Neural cell (in vitro differentiated cells): ENCODE results near the gene CBR3.

ENCODE experiments used
- CTCF ChIP-seq: fragments of 450-650 bp; IDR thresholded peaks from 2 replicates; pipeline ENCODE4 v1.5.1; 2014; ENCODE audit warnings: antibody characterized with exemption, mild to moderate bottlenecking, moderate library complexity; ENCODE audit not compliant: poor library complexity, severe bottlenecking
- EP300 ChIP-seq: fragments of 450-650 bp; conservative IDR thresholded peaks from 2 replicates; pipeline ENCODE4 v1.6.1; 2014; ENCODE audit warnings: antibody characterized with exemption, mild to moderate bottlenecking, moderate library complexity; ENCODE audit not compliant: poor library complexity, severe bottlenecking
- EZH2 ChIP-seq: fragments of 200-600, 300-800 bp; shearing (Covaris generic), sonication (generic); IDR thresholded peaks from 2 replicates; pipeline ENCODE4 v1.6.1; 2014; ENCODE audit warnings: antibody characterized with exemption, low read length, borderline replicate concordance, mild to moderate bottlenecking; ENCODE audit not compliant: insufficient read depth, poor library complexity, severe bottlenecking
- MXI1 ChIP-seq: fragments of 450-650 bp; conservative IDR thresholded peaks from 2 replicates; pipeline ENCODE4 v1.6.1; 2014; ENCODE audit warnings: antibody characterized with exemption, mild to moderate bottlenecking; ENCODE audit not compliant: poor library complexity, severe bottlenecking
- POLR2AphosphoS5 ChIP-seq: IDR thresholded peaks from 2 replicates; pipeline ENCODE4 v1.6.1; 2012
- RAD21 ChIP-seq: fragments of 450-650 bp; conservative IDR thresholded peaks from 2 replicates; pipeline ENCODE4 v1.6.1; 2014; ENCODE audit warnings: antibody characterized with exemption, mild to moderate bottlenecking, moderate library complexity
- SMC3 ChIP-seq: fragments of 450-650 bp; conservative IDR thresholded peaks from 2 replicates; pipeline ENCODE4 v1.6.1; 2014; ENCODE audit warnings: antibody characterized with exemption, mild to moderate bottlenecking, moderate library complexity; ENCODE audit not compliant: poor library complexity
- TAF1 ChIP-seq: IDR thresholded peaks from 2 replicates; pipeline ENCODE4 v1.6.1; 2012; ENCODE audit warnings: low read depth
- TF ChIP-seq, protein P1 (sequence below): IDR thresholded peaks from 2 replicates; pipeline ENCODE4 v1.6.1; 2012; ENCODE audit warnings: borderline replicate concordance

- no peak for TF ChIP-seq CTCF
- no peak for TF ChIP-seq MXI1
- no peak for TF ChIP-seq EP300
- no peak for TF ChIP-seq RAD21
- TF ChIP-seq EZH2 = no peak
- TF ChIP-seq POLR2AphosphoS5 = no peak
- TF ChIP-seq, protein P1, sequence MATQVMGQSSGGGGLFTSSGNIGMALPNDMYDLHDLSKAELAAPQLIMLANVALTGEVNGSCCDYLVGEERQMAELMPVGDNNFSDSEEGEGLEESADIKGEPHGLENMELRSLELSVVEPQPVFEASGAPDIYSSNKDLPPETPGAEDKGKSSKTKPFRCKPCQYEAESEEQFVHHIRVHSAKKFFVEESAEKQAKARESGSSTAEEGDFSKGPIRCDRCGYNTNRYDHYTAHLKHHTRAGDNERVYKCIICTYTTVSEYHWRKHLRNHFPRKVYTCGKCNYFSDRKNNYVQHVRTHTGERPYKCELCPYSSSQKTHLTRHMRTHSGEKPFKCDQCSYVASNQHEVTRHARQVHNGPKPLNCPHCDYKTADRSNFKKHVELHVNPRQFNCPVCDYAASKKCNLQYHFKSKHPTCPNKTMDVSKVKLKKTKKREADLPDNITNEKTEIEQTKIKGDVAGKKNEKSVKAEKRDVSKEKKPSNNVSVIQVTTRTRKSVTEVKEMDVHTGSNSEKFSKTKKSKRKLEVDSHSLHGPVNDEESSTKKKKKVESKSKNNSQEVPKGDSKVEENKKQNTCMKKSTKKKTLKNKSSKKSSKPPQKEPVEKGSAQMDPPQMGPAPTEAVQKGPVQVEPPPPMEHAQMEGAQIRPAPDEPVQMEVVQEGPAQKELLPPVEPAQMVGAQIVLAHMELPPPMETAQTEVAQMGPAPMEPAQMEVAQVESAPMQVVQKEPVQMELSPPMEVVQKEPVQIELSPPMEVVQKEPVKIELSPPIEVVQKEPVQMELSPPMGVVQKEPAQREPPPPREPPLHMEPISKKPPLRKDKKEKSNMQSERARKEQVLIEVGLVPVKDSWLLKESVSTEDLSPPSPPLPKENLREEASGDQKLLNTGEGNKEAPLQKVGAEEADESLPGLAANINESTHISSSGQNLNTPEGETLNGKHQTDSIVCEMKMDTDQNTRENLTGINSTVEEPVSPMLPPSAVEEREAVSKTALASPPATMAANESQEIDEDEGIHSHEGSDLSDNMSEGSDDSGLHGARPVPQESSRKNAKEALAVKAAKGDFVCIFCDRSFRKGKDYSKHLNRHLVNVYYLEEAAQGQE = no peak
- no peak for TF ChIP-seq TAF1
- TF ChIP-seq SMC3 = no peak
Observed at GRCh38 chr21:36104317-36105300, 30.3 kb upstream of the CBR3 start.
